Neural cell (in vitro differentiated cells): ENCODE measurements around the gene WDR54. TPM values are rescaled to one million over a fixed set of nuclear protein-coding genes. Genes with fewer than 3 reads are reported as not detected.

Experiments used
- H2AFZ ChIP-seq: fragments of 200-600, 300-800 bp; sonication (generic), shearing (Covaris generic); 2 replicates; pipeline ENCODE4 v1.6.0; 2014; ENCODE audit warnings: low read depth, mild to moderate bottlenecking, antibody characterized with exemption, low read length, moderate library complexity
- H3F3A ChIP-seq: fragments of 200-600 bp; shearing (Covaris generic); 2 replicates; pipeline ENCODE4 v1.6.1; 2016; ENCODE audit warnings: mild to moderate bottlenecking, moderate library complexity, mixed read lengths, antibody characterized with exemption, low read length; ENCODE audit not compliant: insufficient read depth, poor library complexity, severe bottlenecking
- H3K27ac ChIP-seq: fragments of 200-600, 300-800 bp; sonication (generic), shearing (Covaris generic); 2 replicates; pipeline ENCODE4 v1.5.1; 2014; ENCODE audit warnings: mild to moderate bottlenecking, low read length, moderate library complexity
- H3K27me3 ChIP-seq: fragments of 300-800, 200-600 bp; sonication (generic), shearing (Covaris generic); 2 replicates; pipeline ENCODE4 v1.6.0; 2014; ENCODE audit warnings: mild to moderate bottlenecking, low read depth, low read length, moderate library complexity; ENCODE audit not compliant: insufficient read depth
- H3K36me3 ChIP-seq: fragments of 300-800, 200-600 bp; sonication (generic), shearing (Covaris generic); 2 replicates; pipeline ENCODE4 v1.5.1; 2014; ENCODE audit warnings: mild to moderate bottlenecking, antibody characterized with exemption, low read length, moderate library complexity; ENCODE audit not compliant: insufficient read depth
- H3K4me2 ChIP-seq: fragments of 300-800, 200-600 bp; sonication (generic), shearing (Covaris generic); 2 replicates; pipeline ENCODE4 v1.6.0; 2014; ENCODE audit warnings: mild to moderate bottlenecking, low read length
- H3K4me3 ChIP-seq: fragments of 300-800, 200-600 bp; sonication (generic), shearing (Covaris generic); 2 replicates; pipeline ENCODE4 v1.5.1; 2014; ENCODE audit warnings: mild to moderate bottlenecking, low read length, moderate library complexity
- H3K79me2 ChIP-seq: fragments of 200-600 bp; shearing (Covaris generic); replicated peaks from 2 replicates; pipeline ENCODE4 v1.6.0; 2014; ENCODE audit warnings: mild to moderate bottlenecking, low read length, moderate library complexity; ENCODE audit not compliant: insufficient read depth
- H3K9ac ChIP-seq: fragments of 300-800, 200-600 bp; sonication (generic), shearing (Covaris generic); 2 replicates; pipeline ENCODE4 v1.6.1; 2016; ENCODE audit warnings: mild to moderate bottlenecking, low read length, mixed read lengths
- H3K9me2 ChIP-seq: fragments of 200-600 bp; shearing (Covaris generic); 2 replicates; pipeline ENCODE4 v1.6.1; 2016; ENCODE audit warnings: mild to moderate bottlenecking, low read length, mixed read lengths; ENCODE audit not compliant: insufficient read depth
- H3K9me3 ChIP-seq: fragments of 200-600, 300-800 bp; sonication (generic), shearing (Covaris generic); 2 replicates; pipeline ENCODE4 v1.6.1; 2016; ENCODE audit warnings: mild to moderate bottlenecking, mixed run types, low read length, moderate library complexity, mixed read lengths
- H4K20me1 ChIP-seq: fragments of 200-600 bp; shearing (Covaris generic); 2 replicates; pipeline ENCODE4 v1.6.1; 2016; ENCODE audit warnings: mild to moderate bottlenecking, mixed run types; ENCODE audit not compliant: insufficient read depth
- EP300 ChIP-seq: fragments of 450-650 bp; conservative IDR thresholded peaks from 2 replicates; pipeline ENCODE4 v1.6.1; 2014; ENCODE audit warnings: antibody characterized with exemption, mild to moderate bottlenecking, moderate library complexity; ENCODE audit not compliant: poor library complexity, severe bottlenecking
- EZH2 ChIP-seq: fragments of 200-600, 300-800 bp; shearing (Covaris generic), sonication (generic); IDR thresholded peaks from 2 replicates; pipeline ENCODE4 v1.6.1; 2014; ENCODE audit warnings: antibody characterized with exemption, low read length, borderline replicate concordance, mild to moderate bottlenecking; ENCODE audit not compliant: insufficient read depth, poor library complexity, severe bottlenecking
- MXI1 ChIP-seq: fragments of 450-650 bp; conservative IDR thresholded peaks from 2 replicates; pipeline ENCODE4 v1.6.1; 2014; ENCODE audit warnings: antibody characterized with exemption, mild to moderate bottlenecking; ENCODE audit not compliant: poor library complexity, severe bottlenecking
- POLR2AphosphoS5 ChIP-seq: IDR thresholded peaks from 2 replicates; pipeline ENCODE4 v1.6.1; 2012
- RAD21 ChIP-seq: fragments of 450-650 bp; conservative IDR thresholded peaks from 2 replicates; pipeline ENCODE4 v1.6.1; 2014; ENCODE audit warnings: antibody characterized with exemption, mild to moderate bottlenecking, moderate library complexity
- SMC3 ChIP-seq: fragments of 450-650 bp; conservative IDR thresholded peaks from 2 replicates; pipeline ENCODE4 v1.6.1; 2014; ENCODE audit warnings: antibody characterized with exemption, mild to moderate bottlenecking, moderate library complexity; ENCODE audit not compliant: poor library complexity
- TAF1 ChIP-seq: IDR thresholded peaks from 2 replicates; pipeline ENCODE4 v1.6.1; 2012; ENCODE audit warnings: low read depth
- polyA plus RNA-seq: library from polyadenylated mRNA; depleted of rRNA; stranded (reverse); fragments of >200 nt; gene quantifications from 2 replicates; pipeline ENCODE4 v1.2.3, GENCODE V29; 2014
- TF ChIP-seq, protein P1 (sequence below): fragments of 450-650 bp; IDR thresholded peaks from 2 replicates; pipeline ENCODE4 v1.5.1; 2014; ENCODE audit warnings: antibody characterized with exemption, mild to moderate bottlenecking, moderate library complexity; ENCODE audit not compliant: poor library complexity, severe bottlenecking
- TF ChIP-seq, protein P2 (sequence below): IDR thresholded peaks from 2 replicates; pipeline ENCODE4 v1.6.1; 2012; ENCODE audit warnings: borderline replicate concordance

The WDR54 gene
- polyA plus RNA-seq, 1 donor from 2014 or later: 110 TPM

DNA sequence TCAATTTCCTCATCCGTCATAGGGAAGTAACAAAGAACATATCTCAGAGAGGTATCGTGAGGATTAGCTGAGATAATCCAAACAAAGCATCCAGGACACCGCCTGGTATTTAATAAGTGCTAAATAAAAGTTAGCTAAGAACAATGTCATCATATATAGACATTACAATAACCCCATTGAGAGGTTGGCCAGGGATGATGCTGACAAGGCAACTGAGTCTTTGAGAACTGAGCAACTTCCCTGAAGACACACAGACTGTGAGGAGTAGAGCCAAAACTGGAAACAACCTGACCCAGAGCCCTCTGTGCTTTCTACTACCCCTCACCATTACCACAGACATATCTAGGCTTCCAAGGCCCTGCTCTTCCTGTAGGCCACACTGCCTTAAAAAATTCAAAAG is 39.8 kb upstream of the WDR54 start:
- no peak overlapping the region for H3K9ac ChIP-seq
- peaks cover 92% of the 10 kb centered on the region for H3K79me2 ChIP-seq
- no peak overlapping the region for H3K4me2 ChIP-seq
- H2AFZ ChIP-seq: no peak overlapping the region
- no peaks in the 10 kb centered on the region for H3K9me2 ChIP-seq
- no peaks in the 10 kb centered on the region for H3F3A ChIP-seq
- H3K9me3 ChIP-seq: no peaks in the 10 kb centered on the region
- no peaks in the 10 kb centered on the region for H4K20me1 ChIP-seq
- H3K27ac ChIP-seq: no peak overlapping the region
- H3K4me3 ChIP-seq: no peak overlapping the region
- H3K27me3 ChIP-seq: no peaks in the 10 kb centered on the region
- TF ChIP-seq, protein P1, sequence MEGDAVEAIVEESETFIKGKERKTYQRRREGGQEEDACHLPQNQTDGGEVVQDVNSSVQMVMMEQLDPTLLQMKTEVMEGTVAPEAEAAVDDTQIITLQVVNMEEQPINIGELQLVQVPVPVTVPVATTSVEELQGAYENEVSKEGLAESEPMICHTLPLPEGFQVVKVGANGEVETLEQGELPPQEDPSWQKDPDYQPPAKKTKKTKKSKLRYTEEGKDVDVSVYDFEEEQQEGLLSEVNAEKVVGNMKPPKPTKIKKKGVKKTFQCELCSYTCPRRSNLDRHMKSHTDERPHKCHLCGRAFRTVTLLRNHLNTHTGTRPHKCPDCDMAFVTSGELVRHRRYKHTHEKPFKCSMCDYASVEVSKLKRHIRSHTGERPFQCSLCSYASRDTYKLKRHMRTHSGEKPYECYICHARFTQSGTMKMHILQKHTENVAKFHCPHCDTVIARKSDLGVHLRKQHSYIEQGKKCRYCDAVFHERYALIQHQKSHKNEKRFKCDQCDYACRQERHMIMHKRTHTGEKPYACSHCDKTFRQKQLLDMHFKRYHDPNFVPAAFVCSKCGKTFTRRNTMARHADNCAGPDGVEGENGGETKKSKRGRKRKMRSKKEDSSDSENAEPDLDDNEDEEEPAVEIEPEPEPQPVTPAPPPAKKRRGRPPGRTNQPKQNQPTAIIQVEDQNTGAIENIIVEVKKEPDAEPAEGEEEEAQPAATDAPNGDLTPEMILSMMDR: no peak
- TF ChIP-seq MXI1 (no peak), EP300 (no peak), EZH2 (no peak), SMC3 (no peak), TAF1 (no peak), RAD21 (no peak), POLR2AphosphoS5 (no peak)
- TF ChIP-seq, protein P2, sequence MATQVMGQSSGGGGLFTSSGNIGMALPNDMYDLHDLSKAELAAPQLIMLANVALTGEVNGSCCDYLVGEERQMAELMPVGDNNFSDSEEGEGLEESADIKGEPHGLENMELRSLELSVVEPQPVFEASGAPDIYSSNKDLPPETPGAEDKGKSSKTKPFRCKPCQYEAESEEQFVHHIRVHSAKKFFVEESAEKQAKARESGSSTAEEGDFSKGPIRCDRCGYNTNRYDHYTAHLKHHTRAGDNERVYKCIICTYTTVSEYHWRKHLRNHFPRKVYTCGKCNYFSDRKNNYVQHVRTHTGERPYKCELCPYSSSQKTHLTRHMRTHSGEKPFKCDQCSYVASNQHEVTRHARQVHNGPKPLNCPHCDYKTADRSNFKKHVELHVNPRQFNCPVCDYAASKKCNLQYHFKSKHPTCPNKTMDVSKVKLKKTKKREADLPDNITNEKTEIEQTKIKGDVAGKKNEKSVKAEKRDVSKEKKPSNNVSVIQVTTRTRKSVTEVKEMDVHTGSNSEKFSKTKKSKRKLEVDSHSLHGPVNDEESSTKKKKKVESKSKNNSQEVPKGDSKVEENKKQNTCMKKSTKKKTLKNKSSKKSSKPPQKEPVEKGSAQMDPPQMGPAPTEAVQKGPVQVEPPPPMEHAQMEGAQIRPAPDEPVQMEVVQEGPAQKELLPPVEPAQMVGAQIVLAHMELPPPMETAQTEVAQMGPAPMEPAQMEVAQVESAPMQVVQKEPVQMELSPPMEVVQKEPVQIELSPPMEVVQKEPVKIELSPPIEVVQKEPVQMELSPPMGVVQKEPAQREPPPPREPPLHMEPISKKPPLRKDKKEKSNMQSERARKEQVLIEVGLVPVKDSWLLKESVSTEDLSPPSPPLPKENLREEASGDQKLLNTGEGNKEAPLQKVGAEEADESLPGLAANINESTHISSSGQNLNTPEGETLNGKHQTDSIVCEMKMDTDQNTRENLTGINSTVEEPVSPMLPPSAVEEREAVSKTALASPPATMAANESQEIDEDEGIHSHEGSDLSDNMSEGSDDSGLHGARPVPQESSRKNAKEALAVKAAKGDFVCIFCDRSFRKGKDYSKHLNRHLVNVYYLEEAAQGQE: no peak
- no peaks in the 10 kb centered on the region for H3K36me3 ChIP-seq

DNA sequence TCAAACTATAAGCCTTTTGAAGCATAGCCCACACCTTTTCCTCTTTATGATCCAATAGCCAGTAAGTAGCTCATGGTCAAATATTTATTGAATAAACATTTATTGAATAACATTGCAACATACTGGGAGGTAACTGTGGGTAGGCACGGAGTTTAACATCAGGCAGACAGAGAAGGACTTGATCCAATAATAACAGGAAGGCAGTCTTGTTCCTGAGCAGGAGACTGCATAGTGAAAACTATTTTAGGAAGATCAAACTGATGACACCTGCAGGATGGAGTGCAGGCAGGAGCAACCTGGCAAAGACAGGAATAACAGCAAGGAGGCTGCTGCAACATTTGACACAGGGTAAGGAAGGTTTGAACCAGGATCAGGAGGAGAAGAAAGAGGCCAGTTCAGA is 38.3 kb upstream of the WDR54 start:
- TF ChIP-seq MXI1 (no peak), SMC3 (no peak), TAF1 (no peak)
- TF ChIP-seq, protein P1: no peak

More for the DNA sequence above, 38.3 kb upstream of the WDR54 start:
- H3K4me3 ChIP-seq: no peak overlapping the region
- H3K27me3 ChIP-seq: no peaks in the 10 kb centered on the region
- no peak overlapping the region for H2AFZ ChIP-seq
- no peak overlapping the region for H3K4me2 ChIP-seq
- H4K20me1 ChIP-seq: no peaks in the 10 kb centered on the region
- no peaks in the 10 kb centered on the region for H3F3A ChIP-seq
- H3K9me2 ChIP-seq: no peaks in the 10 kb centered on the region
- no peak overlapping the region for H3K9ac ChIP-seq
- no peaks in the 10 kb centered on the region for H3K9me3 ChIP-seq
- no peaks in the 10 kb centered on the region for H3K36me3 ChIP-seq
- no peak overlapping the region for H3K27ac ChIP-seq
- peaks cover 93% of the 10 kb centered on the region for H3K79me2 ChIP-seq
